Occipital lobe (tissue), 2 donors: ENCODE measurements around the gene FNDC11. TPM values are rescaled to one million over a fixed set of nuclear protein-coding genes. Genes with fewer than 3 reads are reported as not detected.
"Not testable (repeated sequence)": the region's sequence is repeated elsewhere in the genome, so short reads cannot be mapped to it uniquely, and the experiment has no call there.

Experiments used
- DNase-seq: peaks from one replicate; lab custom pipeline; 2025; lab: John Stamatoyannopoulos, UW
- total RNA-seq: library from RNA; depleted of rRNA; stranded (reverse); fragments of >200 nt; gene quantifications from one replicate; pipeline ENCODE4 v1.2.3, GENCODE V29; 2014

The FNDC11 gene
- total RNA-seq, 1 donor from 2014 or later, result 4.1 TPM

DNA sequence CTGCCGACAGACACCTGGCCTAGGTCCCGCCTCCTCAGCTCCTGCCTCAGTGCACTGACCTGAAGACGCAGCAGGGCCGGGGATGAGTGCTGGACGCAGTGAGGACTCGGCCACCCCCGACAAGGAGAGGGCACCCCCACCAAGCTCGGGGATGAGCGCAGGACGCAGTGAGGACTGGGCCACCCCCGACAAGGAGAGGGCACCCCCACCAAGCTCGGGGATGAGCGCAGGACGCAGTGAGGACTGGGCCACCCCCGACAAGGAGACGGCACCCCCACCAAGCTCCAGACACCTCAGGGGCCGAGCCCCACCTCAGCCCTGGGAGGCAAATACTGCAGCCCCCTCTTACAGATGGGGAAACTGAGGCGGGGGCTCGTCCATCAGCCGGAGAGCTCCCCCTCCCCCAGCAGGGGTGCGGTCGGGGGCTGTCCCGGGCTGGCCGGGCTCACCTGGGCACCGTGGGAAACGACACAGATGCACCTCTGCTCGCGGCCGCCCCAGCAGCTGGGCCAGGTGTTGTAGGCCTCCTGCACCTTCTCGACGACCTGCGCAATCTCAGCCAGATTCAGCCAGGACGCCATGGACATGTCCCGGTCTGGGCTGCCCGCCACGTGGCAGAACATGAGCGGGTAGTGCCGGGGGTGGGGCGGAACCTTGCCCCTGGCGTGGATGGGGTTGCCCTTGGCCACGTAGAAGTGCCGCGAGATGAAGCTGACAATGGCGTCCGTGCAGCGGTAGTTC is 12.6 kb downstream of the FNDC11 start:
- DNase-seq, result no peak

DNA sequence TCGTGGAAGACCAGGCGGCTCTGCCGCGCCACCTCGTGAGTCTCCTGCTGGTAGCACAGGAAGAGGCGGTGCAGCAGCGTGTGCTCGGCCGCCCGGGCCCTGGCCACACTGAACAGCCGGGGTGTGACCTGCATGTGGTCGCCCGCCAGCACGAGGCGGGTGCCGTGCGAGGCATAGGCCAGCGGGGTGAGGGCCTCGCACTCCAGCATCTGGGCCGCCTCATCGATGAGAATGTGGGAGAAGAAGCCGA is 13.1 kb downstream of the FNDC11 start:
- no peak for DNase-seq

DNA sequence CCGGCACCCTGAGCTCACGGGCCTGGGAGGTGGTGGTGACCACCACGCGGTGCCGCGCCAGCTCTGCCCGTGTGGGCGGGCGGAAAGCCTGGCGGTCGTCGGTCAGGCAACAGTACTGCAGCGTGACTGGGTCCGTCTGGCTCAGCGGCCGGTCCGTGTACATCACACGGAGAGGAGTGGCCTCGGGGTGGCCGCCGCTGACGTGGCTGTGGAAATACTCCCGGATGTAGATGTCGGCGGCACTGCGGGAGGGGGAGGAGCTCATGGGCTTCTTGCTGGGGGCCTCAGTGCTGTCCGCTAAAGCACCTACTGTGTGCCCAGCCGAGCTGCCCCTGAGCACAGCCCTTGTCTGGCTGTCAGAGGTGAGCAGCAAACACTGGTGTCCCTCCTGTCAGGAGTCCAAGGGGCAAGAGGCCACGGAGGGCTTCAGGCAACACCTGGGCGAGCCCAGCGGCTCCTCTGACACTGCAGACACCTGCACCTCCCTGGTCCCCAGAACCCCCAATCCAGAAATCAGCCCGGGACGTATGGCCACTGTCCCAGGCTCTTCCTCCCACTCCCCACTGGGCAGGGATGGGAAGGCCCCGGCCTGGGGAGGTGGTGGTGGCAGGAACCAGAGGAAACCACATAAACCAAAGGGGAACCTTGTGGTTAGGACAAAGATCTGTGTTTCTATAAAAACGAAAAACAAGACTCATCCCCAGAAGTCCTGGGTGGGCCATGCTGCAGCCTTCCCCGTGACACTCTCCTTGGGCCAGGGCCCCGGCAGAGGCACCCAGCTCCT is 13.6 kb downstream of the FNDC11 start:
- no peak for DNase-seq

DNA sequence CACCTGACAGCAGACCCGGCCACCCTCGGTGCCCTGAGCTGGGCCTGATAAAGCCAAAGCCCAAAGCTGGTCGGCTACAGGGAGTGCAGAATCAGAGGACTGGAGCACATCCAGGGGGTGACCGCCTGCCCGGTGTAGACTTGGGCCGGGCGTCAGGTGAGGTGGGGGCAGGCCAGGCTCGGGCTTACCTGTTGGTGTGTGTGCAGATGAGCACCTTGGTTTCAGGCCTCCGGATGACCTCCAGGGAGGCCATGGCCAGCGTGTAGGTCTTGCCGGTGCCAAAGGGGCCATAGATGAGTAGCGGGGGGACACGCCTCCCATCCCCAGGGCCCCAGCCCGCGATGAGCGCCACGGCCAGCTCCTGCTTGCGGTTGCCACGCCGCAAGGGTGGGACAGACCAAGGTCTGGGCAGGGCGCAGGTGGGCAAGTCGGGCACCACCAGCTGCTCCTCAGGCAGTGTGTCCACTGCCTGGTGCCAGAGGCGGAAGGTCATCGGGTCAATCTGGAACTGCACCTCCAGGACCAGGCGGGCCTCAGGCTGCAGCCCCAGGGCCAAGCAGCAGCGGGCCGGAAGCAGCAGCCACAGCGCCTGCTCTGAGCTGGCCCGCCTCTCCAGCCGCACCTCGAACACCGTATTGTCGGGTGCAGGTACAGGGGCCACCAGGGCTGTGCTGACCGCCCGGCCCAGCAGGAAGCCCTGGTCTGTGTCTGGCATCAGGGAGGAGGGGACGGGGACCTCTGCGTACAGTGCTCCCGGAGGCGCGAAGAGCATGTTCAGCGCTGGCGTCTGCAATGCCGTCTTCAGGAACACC is 14.4 kb downstream of the FNDC11 start:
- no peak for DNase-seq

DNA sequence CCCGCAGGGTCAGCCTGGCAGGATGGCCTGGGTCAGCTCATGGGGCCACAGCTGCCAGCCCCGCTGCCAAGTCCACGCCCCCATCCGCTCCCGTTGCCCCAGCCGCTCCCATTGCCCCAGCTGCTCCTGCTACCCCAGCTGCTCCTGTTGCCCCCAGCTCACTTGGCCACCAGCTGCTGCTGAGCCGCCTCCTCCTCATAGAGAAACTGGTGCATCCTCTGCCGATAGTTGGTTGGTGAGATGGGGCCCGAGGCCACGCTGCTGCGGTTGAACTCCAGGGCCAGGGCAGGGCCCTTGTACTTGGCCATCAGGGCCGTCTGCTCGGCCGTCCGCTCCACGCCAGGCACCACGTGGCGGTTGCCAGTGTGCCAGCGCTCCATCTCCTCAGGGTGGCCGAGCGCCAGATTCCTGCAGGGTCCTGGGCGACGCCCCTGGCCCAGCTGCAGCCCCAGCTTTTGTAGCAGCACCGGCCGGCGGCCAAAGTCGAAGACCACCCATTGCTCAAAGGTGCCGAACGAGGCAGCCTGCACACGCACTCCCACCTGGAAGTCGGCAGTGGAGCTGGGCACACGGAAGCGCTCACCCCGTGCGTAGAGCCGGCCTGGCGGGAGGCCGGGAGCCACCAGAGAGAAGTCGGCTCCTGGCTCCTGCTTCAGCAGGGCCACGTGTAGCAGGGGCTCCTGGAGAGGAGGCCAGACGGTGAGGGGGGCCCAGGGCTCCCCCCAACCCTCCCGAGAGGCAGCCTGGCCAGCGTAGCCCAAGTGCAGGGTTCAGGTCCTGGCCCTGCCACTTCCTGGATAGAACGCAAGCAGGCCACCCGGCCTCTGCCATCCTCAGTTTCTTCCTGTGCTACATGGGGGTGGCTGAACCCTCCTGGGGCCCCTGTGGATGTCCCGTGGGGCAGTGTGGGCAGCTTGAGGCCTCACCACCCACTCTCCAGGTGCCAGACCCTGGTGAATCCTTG is 15.3 kb downstream of the FNDC11 start:
- DNase-seq, result no peak

DNA sequence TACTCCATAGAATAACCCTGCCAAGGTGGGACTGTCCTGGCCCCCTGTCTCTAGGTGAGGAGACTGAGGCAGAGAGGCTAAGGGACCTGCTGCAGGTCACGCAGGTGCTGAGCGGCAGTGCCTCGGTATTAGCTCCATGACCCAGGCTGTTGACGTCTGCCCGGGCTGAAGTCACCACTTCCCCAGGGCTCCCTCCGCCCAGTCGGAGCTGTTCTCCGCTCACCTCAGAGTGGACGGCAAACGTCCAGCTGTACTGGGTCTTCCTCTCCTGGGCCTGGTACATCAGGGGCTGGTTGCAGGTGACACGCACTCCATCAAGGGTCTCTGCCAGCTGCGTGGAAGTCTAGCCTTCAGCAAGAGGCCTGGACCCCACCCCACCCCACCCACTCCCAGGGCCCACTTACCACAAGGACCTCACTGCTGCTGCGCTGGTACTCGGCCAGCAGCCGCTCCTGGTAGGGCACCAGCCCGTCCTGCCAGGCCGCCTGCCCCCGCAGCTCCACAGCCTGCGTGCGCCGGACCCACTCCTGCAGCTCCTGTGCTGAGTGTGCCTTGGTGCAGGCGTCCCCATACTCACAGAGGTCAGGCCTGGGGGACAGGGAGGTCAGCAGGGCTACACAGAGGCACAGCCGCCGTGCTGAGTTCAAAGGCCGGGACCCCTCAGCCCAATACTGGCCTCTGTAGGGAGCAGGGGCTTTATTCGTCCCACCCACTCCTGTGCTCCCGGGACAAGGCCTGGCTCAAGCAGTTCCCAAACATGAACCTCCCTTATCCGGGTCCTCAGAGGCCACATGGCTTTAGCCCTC is 16.5 kb downstream of the FNDC11 start:
- no peak for DNase-seq

DNA sequence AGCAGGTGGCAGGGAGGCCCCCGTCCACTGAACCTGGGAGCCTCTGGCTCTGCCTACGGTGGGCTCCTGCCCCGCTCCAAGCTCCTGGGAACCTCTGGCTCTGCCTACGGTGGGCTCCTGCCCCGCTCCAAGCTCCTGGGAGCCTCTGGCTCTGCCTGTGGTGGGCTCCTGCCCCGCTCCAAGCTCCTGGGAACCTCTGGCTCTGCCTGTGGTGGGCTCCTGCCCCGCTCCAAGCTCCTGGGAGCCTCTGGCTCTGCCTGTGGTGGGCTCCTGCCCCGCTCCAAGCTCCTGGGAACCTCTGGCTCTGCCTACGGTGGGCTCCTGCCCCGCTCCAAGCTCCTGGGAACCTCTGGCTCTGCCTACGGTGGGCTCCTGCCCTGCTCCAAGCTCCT is 17.1 kb downstream of the FNDC11 start:
- DNase-seq, result not testable (repeated sequence)

DNA sequence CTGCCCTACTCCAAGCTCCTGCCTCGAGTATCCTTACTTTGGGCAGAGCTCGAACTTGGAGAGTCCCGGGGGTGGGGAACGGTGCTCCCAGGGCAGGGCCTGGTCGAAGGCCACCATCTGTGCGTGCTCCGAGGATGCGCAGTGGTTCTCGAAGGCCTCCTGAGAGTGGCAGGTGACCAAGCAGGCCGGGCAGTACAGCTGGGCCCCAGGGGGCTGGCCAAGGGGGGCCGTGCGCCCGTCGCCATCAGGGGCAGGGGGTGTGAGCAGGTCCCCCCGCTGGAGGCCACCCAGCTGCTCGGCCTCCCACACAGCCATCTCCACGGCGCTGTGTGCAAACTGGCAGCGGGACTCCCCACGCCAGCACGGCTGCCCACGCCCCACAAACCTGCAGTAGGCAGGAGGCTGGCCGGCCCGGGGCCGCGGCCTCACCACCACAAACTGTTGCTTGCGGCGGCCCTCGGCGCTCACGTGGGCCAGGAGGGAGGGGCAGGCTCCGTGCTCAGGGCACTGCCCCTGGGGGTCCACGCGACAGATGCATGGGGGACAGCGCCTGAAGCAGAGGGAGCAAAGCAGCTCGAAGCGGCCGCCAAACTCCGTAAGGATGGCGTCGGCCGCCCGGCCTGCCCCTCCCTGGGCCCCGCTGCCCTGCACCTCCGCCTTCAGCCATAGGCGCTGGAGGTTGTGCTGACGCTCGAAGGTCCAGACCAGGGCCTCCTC is 18.3 kb downstream of the FNDC11 start:
- no peak for DNase-seq

DNA sequence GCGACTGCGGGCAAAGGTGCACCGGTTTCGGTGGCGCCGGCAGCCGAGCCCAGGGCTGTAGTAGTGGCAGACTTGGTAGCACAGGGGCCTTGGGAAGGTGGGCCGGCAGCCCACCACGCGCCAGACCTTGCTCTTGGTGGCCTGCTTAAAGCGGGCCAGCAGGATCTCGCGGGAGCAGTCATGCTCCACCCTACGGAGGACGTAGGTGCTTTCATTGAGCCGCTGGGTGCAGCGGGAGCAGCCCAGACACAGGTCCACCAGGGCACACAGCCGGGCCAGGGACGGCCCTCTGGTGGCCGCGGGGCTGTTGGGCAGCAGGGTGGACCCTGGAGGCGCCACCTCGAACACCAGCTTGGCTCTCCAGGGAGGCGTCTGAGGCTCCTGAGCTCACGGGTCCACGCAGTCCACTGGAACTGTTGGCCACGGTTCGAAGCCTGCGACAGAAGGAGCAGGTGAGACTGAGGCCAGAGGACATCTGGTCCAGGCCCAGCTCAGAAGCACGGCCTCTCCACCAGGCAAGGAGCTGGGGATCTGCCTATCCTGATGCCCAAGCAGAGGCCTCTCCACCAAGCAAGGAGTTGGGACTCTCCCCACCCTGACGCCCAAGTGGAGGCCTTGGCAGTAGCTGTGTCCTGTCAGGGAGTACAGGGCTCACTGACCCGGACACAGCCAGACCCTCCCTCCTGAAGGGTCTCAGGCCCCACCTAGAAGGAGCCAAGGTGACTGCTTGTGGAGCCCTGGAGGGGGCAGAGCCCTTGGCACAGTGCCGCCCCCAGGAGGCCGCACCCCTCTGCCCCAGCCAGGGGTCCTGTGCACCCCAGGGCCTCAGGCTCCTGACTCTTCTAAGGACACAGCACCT is 19.1 kb downstream of the FNDC11 start:
- DNase-seq, result no peak

DNA sequence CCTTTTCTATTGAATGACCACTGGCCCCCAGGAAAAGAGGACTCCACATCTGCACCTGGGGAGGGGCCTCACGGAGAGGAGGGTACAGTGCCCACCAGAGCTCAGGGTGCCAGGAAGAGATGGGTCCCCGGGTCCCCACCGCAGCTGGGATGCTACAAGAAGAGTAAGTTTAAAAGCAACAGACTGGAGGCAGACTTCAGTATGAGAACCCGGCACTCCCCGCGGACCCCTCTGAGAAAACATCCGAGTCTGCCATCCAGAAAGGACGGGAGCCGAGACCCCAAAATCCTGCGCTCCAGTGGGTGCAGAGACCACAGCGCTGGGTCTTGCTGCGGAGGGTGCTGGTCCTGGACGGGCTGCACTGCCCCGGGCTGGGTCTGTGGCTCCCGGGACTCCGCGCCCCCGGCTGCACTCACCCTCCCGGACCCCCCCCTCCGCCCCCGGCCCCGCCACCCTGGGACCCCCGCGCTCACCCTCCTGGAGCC is 19.7 kb downstream of the FNDC11 start:
- DNase-seq, result no peak

DNA sequence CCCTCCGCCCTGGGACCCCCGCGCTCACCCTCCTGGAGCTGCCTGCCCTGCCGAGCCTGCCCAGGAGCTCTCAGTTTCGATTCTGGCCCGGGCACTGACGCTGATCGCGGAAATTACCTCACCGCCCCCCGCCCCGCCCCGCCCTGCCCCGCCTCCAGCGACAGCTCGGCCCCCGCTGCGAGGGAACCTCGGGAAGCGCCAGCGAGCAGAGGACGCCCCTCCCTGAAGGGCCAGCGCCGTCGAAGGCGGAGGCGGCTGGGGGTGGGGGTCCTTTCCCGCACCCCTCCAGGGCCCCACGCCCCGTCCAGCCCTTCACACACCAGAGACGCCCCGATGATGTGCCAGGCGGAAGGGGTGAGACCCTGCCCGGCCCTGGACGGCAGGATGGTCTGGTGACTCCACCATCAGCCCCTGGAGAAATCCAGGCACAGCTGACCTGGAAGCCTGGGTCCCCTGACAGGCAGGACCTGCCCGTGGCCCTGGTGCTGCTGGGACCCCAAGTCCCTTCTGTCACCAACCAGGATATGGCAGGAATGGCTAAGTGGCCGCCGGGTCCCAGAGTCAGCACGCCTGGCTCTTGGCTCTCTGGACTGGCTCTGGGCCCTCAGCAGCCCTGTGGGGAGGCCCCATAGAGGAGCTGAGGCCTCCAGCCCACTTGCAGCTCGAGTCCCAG is 20.3 kb downstream of the FNDC11 start, which contains the start of gene HELZ2:
Gene HELZ2, minus strand, starts transcription at position 84 of the 673 bp plus-strand sequence. CDS start 1,854 bp downstream, outside the sequence.
- DNase-seq, result peak; percentile 41

DNA sequence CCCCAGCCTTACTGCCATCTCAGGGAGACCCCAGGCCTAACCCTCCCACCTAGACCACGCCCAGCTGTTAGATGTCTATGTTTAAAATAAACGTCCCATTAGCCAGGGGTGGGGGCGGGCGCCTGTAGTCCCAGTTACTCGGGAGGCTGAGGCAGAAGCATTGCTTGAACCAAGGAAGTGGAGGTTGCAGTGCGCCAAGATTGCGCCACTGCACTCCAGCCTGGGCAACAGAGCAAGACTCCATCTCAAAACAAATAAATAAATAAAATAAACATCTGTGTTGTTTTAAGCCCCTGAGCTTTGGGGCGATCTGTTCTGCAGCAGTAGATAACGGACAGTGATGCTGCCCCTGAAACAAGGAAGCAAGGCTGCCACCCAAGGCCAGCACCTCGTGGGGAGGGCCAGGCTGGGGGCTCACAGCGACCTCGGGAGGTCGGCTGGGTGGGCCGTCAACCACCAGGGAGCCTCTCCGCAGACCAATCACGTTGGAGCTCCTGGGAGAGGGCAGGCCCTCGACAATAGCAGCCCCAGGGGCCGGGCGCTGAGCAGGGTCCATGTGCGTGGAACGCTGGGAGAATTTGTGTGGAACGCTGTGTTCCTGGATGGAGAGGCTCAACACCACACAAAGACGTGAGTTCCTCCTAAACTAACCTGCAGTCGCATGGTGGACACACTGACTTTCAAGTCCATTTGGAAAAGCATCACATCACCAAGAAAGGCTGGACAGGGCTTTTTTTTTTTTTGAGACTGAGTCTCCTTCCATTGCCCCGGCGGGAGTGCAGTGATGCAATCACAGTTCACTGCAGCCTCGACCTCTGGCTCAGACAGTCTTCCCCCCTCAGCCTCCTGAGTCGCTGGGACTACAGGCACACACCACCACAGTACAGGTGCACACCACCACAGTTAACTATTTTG is 21.1 kb downstream of the FNDC11 start:
- DNase-seq, result no peak

DNA sequence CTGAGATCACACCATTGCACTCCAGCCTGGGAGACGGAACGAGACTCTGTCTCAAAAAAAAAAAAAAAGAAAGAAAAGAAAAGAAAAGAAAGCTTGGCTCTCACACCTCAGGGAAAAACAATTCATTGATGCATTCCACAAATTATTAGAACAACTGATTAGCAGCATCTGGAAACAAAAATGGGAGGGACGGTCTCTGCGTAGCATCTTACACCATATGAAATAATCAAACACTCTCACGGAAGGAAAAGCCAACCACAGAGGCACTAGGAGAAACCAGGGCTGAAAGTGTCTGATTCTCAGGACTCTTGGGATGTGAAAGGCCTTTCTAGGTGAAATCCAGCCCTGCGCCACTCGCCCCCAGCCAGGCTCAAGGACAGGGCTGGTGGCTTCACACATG is 22.4 kb downstream of the FNDC11 start:
- no peak for DNase-seq

DNA sequence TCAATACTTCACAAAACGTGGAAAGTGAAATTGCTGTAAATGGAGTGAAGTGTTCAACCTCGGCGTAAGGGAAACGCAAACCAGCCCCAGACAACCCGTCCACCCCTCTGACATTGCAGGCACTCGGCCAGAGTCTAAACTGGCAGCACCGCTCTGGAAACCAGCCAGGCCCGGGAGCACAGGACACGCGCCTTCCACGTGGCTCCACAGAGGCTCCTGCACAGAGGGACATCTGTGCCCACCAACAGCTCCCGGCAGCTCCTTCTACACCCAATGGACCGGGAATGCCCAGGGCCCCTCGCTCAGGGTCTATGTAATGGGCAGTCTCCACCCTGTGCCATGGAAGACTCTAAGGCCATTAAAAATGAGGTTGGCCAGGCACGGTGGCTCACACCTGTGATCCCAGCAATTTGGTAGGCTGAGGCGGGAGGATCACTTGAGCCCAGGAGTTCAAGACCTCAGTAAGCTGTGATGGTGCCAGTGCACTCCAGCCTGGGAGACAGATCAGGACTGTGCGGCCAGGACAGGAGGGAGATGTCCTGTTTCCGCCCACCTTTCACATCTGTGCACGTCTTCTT is 23.4 kb downstream of the FNDC11 start:
- DNase-seq, result no peak

DNA sequence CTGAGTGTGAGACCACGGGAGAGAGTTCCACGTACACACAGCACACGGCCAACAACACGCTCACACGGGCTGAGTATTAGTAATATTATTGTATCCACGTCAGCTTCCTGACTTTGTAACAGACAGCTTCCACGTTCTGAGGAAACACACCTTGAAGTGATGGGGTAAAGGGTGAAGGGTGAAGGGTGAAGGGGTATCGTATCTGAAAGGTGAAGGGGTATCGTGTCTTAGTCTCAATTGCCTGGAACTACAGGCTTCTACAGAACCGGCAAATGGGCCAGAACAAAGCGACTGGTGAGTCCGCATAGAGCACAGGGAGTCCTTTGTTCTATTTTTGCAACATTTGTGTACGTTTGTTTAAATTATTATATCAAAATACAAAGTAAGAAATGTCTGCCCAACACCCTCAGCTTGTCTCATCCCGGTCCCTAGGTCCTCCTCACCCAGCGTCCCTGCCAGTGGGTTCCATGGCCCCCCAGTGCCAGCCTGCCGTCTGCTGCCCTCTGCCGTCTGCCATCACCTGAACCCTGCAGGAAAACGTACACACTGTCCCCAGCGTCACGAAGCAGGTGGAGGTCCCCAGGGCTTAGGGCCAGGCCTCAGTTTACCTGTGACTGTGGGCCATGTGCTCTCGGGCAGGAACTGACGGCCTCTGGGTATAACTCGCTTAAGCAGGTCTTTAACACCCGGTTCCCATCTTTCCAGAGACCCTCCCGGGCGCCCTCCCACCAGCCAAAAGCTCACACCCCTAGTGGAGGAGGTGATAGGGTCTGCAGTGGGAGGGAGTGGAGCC is 24.5 kb downstream of the FNDC11 start:
- no peak for DNase-seq
